ENCODE results near the gene MT1M.

- TF ChIP-seq CTCF (IDR thresholded peaks at IDR 0.05) (no peak), POLR2A (IDR thresholded peaks at IDR 0.05) (no peak)
Observed at GRCh38 chr16:56634715-56635440, 2.4 kb downstream of the MT1M start.
